OCI-LY1 (cell line): ENCODE measurements around the gene TSPYL1.

ENCODE experiments used
- H2AFZ ChIP-seq: fragments of 200-600 bp; sonication (generic), shearing (Covaris generic); 2 replicates; pipeline ENCODE4 v1.6.0; 2014; ENCODE audit warnings: antibody characterized with exemption, mild to moderate bottlenecking, low read length
- H3F3A ChIP-seq: fragments of 200-600 bp; sonication (generic), shearing (Covaris generic); 2 replicates; pipeline ENCODE4 v1.6.0; 2014; ENCODE audit warnings: mild to moderate bottlenecking, antibody characterized with exemption, low read length, moderate library complexity; ENCODE audit not compliant: insufficient read depth
- H3K27ac ChIP-seq: fragments of 200-600 bp; sonication (generic); 2 replicates; pipeline ENCODE4 v1.5.1; 2014; ENCODE audit warnings: low read length, mixed run types, mild to moderate bottlenecking, low read depth; ENCODE audit not compliant: poor library complexity, severe bottlenecking
- H3K27me3 ChIP-seq: fragments of 200-600 bp; sonication (generic); 2 replicates; pipeline ENCODE4 v1.6.0; 2014; ENCODE audit warnings: antibody characterized with exemption, mild to moderate bottlenecking, low read length, moderate library complexity; ENCODE audit not compliant: insufficient read depth
- H3K36me3 ChIP-seq: fragments of 200-600 bp; sonication (generic); 2 replicates; pipeline ENCODE4 v1.6.1; 2014; ENCODE audit warnings: mild to moderate bottlenecking, antibody characterized with exemption, low read length, moderate library complexity, mixed read lengths; ENCODE audit not compliant: insufficient read depth
- H3K4me1 ChIP-seq: fragments of 200-600 bp; sonication (generic); 2 replicates; pipeline ENCODE4 v1.5.1; 2014; ENCODE audit warnings: mild to moderate bottlenecking, low read length, moderate library complexity; ENCODE audit not compliant: insufficient read depth, severe bottlenecking
- H3K4me2 ChIP-seq: fragments of 200-600 bp; sonication (generic), shearing (Covaris generic); 2 replicates; pipeline ENCODE4 v1.6.1; 2014; ENCODE audit warnings: low read length
- H3K4me3 ChIP-seq: fragments of 200-600 bp; sonication (generic); 2 replicates; pipeline ENCODE4 v1.5.1; 2014; ENCODE audit warnings: low read length, low read depth, mild to moderate bottlenecking, mixed read lengths; ENCODE audit not compliant: poor library complexity, severe bottlenecking
- H3K79me2 ChIP-seq: fragments of 200-600 bp; shearing (Covaris generic); 2 replicates; pipeline ENCODE4 v1.6.1; 2016; ENCODE audit warnings: mixed run types, low read length, mixed read lengths; ENCODE audit not compliant: insufficient read depth
- H3K9ac ChIP-seq: fragments of 200-600 bp; sonication (generic), shearing (Covaris generic); 2 replicates; pipeline ENCODE4 v1.6.1; 2014; ENCODE audit warnings: mild to moderate bottlenecking, low read length, mixed read lengths
- H3K9me2 ChIP-seq: fragments of 200-600 bp; sonication (generic), shearing (Covaris generic); 2 replicates; pipeline ENCODE4 v1.6.1; 2014; ENCODE audit warnings: low read depth, mild to moderate bottlenecking, low read length, mixed read lengths
- H3K9me3 ChIP-seq: fragments of 200-600 bp; shearing (Covaris generic); 2 replicates; pipeline ENCODE4 v1.6.1; 2014; ENCODE audit warnings: low read length, mixed read lengths
- H4K20me1 ChIP-seq: fragments of 200-600 bp; sonication (generic), shearing (Covaris generic); 2 replicates; pipeline ENCODE4 v1.6.0; 2016; ENCODE audit warnings: mild to moderate bottlenecking, low read length; ENCODE audit not compliant: insufficient read depth
- CTCF ChIP-seq: fragments of 200-600 bp; sonication (generic), shearing (Covaris generic); IDR thresholded peaks from 2 replicates; pipeline ENCODE4 v1.5.1; 2017; ENCODE audit warnings: mild to moderate bottlenecking, antibody characterized with exemption, low read length, moderate library complexity, mixed read lengths
- EZH2 ChIP-seq: fragments of 200-600 bp; sonication (generic), shearing (Covaris generic); IDR thresholded peaks from 2 replicates; pipeline ENCODE4 v1.8.0; 2017; ENCODE audit warnings: borderline replicate concordance, mixed run types, mild to moderate bottlenecking, antibody characterized with exemption, low read length, moderate library complexity, mixed read lengths

Gene TSPYL1

GRCh38 chr6:116278481-116278829 is 1.3 kb downstream of the TSPYL1 start:
- TF ChIP-seq EZH2 (no peak), CTCF (no peak)
- peaks cover 31% of the 10 kb centered on the region for H3K79me2 ChIP-seq
- peaks cover 29% of the 10 kb centered on the region for H3K36me3 ChIP-seq
- H3K27me3 ChIP-seq, result no peaks in the 10 kb centered on the region
- H3K9me3 ChIP-seq, result no peaks in the 10 kb centered on the region
- peak overlapping the region; percentile 80 for H3K4me2 ChIP-seq
- H3F3A ChIP-seq, result no peaks in the 10 kb centered on the region
- peaks cover 55% of the 10 kb centered on the region for H3K4me1 ChIP-seq
- peak overlapping the region; percentile 80 for H3K4me3 ChIP-seq
- peak overlapping the region; percentile 80 for H3K9ac ChIP-seq
- H4K20me1 ChIP-seq, result 0 out of 2 replicates have a peak, but pooled peaks cover 3% of the 10 kb centered on the region
- H2AFZ ChIP-seq, result no peak overlapping the region
- H3K27ac ChIP-seq, result no peak overlapping the region
- no peaks in the 10 kb centered on the region for H3K9me2 ChIP-seq

- H4K20me1 ChIP-seq, result 0 out of 2 replicates have a peak, but pooled peaks cover 3% of the 10 kb centered on the region
- peak overlapping the region; percentile 80 for H3K4me3 ChIP-seq
- H3K9me2 ChIP-seq, result no peaks in the 10 kb centered on the region
- no peaks in the 10 kb centered on the region for H3K9me3 ChIP-seq
- peaks cover 31% of the 10 kb centered on the region for H3K79me2 ChIP-seq
- H3K4me2 ChIP-seq, result peak overlapping the region; percentile 80
- peaks cover 34% of the 10 kb centered on the region for H3K36me3 ChIP-seq
- H3K27ac ChIP-seq, result no peak overlapping the region
- TF ChIP-seq EZH2 (no peak), CTCF (no peak)
- H3K27me3 ChIP-seq, result no peaks in the 10 kb centered on the region
- H3F3A ChIP-seq, result no peaks in the 10 kb centered on the region
- H3K4me1 ChIP-seq, result peaks cover 55% of the 10 kb centered on the region
- peak overlapping the region; percentile 20; the same call in 1 of the 2 replicates for H3K9ac ChIP-seq
- H2AFZ ChIP-seq, result no peak overlapping the region
Observed at GRCh38 chr6:116277124-116277523, 2.6 kb downstream of the TSPYL1 start.

GRCh38 chr6:116271149-116271708 is 8.5 kb downstream of the TSPYL1 start:
- no peak overlapping the region for H3K9ac ChIP-seq
- TF ChIP-seq EZH2, result no peak
- no peak for TF ChIP-seq CTCF
- H3K9me3 ChIP-seq, result no peaks in the 10 kb centered on the region
- no peaks in the 10 kb centered on the region for H3K27me3 ChIP-seq
- no peaks in the 10 kb centered on the region for H4K20me1 ChIP-seq
- no peak overlapping the region for H3K27ac ChIP-seq
- H3K79me2 ChIP-seq, result peaks cover 5% of the 10 kb centered on the region
- peaks cover 12% of the 10 kb centered on the region; the same call in 1 of the 2 replicates for H3K36me3 ChIP-seq
- H3K4me2 ChIP-seq, result no peak overlapping the region
- no peaks in the 10 kb centered on the region for H3K9me2 ChIP-seq
- no peaks in the 10 kb centered on the region for H3F3A ChIP-seq
- peaks cover 13% of the 10 kb centered on the region for H3K4me1 ChIP-seq
- no peak overlapping the region for H2AFZ ChIP-seq
- no peak overlapping the region for H3K4me3 ChIP-seq
